ENCODE results near the gene PRDM1.
"Not testable (repeated sequence)": the region's sequence is repeated elsewhere in the genome, so short reads cannot be mapped to it uniquely, and the experiment has no call there.

PRDM1 gene

DNA sequence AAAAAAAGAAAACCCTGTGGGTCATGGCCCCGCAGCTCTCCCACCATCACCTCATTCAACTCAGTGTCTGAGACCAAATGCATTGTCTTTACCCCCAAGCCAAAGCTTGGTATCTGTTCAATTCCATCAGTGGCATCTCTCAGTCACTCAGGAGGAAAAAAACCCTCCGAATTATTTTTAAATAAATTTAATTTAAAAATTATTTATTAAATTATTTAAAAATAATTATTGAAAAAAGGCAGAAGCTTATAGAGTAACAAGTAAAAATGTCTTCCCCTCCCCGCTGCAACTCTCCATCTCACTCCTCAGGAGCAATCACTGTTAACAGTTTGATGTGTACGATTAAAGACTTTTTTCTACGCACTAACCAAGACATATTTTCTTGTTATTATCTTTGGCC, 50.7 kb downstream of the PRDM1 start:
- DNase-seq (ENCODE audit: low spot score) = no peak

DNA sequence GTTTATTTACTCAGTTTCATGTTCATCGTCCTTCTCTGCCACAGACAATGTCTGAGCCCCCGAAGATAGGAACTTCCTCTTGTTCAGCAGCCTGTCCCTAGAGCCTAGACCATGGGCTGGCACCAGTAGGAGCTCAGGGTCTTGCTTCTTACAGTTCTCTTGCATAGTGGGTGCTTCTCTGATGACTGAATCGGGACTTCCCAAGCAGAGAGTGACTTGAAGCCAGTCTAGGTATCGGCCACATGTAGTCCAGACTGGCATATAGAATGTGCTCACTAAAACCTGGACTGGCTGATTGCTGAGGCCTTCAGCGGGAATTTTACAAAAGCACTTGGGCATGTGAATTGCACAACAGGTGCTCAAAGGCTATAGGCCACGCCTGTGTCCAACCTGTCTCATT, 52.0 kb downstream of the PRDM1 start:
- no peak for DNase-seq (ENCODE audit: low spot score)

DNA sequence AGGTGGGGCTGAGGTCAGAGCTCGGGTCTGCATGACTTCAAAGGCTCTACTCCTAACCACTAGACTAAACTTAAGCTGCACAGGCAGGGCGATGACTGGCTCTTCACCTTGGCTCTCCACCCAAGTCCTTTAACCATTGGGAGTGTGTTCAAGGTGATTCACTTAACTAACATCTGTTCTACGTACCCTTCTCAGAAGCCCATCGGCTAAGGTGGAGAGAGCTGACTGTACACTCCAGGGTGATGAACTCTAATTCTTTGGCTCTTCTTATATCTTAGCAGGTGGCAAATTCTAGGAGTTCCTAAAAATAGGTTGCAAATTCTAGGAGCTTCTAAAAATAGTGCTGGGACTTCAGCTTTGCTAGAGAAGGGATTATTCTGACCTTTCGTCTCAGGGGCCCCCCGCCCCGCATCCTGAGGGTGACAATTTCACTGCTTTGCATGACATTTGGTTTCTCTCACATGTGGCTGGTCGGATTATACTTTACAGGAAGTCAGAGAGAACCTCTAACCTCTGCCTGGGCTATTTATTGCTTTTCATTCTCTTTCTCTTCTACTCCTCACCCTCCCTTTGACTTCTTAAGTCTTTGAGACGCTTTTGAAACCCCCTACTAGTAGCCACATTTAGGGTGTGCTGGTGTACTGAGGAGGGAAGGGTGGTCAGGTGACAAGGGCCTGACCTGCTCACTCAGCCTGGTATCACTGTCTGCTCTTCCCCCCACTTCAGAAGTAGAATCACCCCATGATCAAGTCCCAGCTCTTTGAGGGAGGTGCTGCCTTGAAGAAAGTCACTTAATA, 55.5 kb downstream of the PRDM1 start:
- no peak for DNase-seq (ENCODE audit: low spot score)

DNA sequence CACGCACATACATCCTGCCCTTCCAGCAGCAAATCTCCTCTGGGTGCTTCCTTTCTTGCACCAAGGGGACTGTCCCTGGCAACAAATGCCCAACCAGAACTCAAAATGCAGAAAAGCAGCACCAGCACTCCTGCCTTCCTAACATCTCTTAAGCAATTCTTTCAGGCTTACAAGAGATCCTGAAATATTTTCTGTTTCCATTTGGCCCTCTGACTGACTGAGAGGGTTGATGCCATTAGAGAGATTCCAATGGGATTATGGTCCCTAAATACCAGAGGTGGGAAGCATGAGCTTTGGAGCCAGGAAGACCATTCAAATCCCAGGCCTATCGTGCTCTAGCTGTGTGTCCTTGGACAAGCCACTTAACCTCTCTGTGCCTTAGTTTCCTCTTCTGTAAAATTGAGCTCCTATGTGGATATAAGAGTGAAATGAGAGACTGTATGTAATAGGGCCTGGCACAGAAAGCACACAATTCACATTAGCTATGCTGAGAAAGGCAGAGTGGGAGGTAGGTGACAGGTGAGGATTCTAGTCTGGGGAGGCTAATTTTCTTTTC, 56.8 kb downstream of the PRDM1 start:
- DNase-seq (ENCODE audit: low spot score) = no peak

DNA sequence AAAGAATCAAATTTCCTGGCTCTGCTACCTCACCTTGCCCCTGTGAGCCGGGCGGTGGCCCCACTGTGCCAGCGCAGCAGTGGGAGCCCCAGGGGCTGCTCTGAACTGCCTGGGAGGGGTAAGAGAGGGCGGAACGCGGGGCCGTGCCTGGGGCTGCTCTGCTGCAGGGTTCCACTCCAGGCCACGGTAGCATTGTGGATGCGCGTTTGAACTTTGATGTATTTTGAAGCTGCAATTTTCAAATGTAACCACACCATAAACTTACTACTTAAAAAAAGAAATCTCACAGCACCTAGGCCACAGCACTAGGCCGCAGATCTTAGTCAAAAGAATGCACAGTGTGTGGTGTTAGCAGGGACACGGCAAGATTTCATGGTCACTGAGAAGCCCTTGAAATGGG, 57.5 kb downstream of the PRDM1 start:
- no peak for DNase-seq (ENCODE audit: low spot score)

DNA sequence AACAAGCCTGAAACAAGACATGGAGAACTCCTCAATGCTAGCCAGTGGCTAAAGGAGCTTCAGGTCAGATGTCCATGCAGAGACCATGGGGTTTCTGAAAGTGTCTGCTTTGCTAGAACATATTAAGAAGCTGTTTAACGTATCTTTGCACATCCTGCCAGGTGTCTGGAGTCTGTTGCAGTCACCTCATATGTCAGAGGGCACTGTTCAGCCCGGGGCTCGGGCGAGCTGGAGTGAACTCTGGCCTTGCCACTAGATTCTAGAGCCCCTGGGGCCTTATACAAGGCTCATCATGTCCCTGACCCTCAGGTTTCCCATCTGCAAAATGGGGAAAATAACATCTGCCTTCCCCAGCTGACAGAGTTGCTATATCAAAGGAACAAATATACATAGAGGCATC, 59.0 kb downstream of the PRDM1 start:
- DNase-seq (ENCODE audit: low spot score) = no peak

DNA sequence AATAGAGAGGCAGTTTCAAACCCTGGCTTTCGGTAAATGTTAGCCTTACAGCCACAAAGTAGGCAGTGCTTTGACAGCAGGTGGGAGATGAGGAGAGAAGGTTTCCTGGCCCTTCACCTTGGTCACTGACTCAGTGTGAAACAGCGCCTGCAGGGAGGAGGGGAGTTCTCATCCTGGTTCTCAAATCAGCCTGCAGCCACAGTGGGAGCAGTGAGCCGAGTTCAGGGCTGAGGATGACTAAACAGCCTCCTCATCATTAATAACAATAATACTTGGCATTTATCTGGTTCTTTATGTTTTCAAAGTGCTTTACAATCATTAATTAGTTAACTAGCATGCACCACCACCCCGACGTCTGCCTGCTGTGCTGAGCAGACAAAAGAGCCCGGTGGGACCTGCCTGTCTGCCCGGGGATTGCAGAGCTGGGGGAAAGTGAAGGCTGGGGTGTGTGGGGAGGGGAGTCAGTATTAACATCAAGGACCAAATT, 59.6 kb downstream of the PRDM1 start:
- DNase-seq (ENCODE audit: low spot score) = no peak

DNA sequence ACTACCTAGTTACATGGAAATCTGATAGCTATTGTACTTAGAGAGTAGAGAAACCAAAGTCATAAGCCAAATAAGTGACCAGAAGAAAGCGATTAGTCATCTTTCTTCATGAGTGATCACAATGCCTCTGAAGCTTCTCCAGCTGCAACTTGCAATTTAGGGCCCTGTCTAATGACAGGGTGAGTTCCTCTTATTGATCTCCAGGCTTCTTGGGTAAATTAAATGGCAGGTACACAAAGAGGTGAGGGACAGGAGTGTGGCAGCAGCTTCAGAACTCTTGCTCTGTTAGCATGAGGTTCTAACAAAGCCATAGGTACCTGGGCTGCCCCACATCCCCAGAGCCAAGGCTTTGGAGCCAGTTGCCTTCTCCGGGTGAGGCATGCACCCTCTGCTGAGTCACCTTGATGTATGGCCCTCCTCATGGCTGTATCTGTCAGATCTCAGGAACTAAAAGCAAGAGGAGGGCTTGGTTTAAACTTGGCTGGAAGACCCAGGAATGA, 60.8 kb downstream of the PRDM1 start:
- no peak for DNase-seq (ENCODE audit: low spot score)

DNA sequence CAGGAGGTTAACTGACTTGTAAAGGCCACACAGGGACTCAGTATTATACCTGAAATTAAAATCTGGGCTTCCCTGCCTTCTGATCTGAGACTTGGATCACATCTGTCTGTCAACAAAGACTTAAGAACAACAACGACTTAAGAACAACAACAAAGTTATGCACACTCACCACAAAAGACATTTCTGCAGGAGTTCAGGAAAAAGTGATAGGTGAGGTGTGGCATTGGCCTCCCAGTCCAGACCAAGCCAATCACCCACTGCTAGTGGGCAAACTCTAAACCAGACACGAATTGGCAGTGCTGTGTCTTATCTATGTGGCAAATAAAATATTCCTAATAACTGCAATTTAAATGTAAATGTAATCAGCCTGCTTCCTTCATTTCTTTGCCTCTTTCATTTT, 61.3 kb downstream of the PRDM1 start:
- no peak for DNase-seq (ENCODE audit: low spot score)

DNA sequence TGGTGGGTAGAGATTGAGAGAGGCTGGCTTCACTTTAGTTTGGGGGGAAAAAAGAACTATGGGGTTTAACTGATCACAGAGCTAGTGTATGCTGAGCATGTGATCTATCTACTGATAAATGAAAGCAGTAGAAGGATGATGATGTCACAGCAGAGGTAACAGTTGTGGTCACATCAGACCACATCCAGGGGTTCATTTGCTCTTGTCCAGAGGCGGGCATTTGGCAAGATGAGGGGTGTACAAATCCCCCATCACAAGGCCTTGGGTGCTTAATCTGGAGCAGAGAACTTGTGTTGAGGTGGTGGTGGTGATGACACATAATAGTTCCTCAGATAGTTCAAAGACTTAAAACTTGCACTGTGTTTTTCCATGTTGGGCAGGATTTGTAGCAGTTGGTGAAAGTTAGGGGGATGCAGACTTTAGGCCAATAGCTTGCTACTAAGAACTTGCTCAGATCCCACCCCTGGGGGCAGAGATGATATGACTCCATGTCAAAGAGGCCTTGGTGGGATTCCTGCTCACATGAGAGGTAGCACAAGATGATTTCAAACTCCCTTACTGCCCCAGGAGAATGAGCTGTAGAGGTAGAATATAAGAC, 63.4 kb downstream of the PRDM1 start:
- DNase-seq (ENCODE audit: low spot score) = no peak

DNA sequence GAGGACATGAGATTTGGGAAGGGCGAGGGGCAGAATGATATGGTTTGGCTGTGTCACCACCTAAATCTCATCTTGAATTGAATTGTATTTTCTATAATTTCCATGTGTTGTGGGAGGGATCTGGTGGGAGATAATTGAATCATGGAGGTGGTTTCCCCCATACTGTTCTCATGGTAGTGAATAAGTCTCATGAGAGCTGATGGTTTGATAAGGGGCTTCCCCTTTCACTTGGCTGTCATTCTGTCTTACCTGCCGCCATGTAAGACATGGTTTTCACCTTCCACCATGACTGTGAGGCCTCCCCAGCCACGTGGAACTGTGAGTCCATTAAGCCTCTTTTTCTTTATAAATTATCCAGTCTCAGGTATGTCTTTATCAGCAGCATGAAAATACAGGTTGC, 66.3 kb downstream of the PRDM1 start:
- not testable (repeated sequence) for DNase-seq (ENCODE audit: low spot score)

DNA sequence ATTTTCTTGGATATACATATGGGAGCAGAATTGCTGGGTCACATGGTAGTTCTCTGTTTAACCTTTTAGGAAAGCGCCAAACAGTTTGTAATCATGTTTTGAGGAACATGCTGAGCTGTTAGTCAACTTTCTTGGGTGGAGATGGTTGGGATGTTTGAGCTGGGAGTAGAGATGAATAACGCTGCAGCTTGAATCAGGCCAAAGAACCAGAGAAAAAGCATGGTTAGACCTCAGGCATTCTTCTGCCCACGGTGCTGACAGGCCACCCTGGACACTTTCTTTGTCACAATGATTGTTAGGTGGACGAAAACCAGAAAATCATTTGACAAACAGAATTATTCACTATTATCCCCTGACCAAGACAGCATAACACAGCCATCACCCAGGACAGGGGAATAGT, 66.8 kb downstream of the PRDM1 start:
- no peak for DNase-seq (ENCODE audit: low spot score)

DNA sequence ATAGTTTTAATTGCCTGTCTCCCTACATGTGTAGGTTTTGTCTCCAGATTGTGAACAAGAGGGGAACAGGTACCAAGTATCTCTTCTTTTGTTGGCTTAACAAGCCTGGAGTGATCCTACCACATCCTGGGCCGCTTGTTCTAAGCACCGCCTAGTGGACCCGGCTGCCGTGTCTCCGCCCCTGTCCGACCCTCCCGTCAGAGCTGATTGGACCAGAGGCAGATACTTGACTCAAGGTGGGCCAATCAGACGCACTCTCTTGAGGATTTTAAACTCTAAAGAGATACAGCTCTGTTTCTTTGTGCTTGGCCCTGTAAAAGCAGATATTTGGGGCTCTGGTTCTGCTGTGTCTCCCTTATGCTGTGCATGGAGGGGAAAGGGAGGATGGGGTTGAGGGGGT, 68.2 kb downstream of the PRDM1 start:
- no peak for DNase-seq (ENCODE audit: low spot score)

DNA sequence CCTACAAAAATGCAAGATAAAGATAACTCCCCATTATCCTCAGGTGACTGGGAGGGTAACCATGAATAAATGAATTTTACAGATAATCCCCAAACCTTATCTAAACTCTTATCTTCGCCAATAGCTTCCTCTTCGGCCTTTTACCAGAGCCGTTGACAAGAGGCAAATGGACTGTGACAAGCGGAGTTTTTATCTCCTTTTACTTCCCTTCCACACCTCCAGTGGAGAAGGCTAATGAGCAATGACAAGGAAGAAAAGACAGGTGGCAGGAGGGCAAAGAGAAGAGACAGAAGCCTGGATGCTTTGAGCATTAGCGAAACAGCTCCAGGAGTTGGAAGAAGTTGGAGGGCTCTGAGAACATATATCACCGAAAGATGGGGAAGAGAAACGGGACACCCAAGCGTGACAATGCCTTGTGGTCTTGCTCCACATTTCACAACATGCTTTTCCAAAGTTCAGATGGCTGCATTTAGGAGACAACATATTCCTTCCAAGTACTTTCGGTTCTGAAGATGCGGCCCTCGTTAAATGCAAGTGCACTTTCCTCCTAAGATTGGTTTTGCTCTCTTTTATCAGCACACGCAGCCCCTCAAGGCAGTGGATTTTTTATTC, 69.2 kb downstream of the PRDM1 start:
- no peak for DNase-seq (ENCODE audit: low spot score)

DNA sequence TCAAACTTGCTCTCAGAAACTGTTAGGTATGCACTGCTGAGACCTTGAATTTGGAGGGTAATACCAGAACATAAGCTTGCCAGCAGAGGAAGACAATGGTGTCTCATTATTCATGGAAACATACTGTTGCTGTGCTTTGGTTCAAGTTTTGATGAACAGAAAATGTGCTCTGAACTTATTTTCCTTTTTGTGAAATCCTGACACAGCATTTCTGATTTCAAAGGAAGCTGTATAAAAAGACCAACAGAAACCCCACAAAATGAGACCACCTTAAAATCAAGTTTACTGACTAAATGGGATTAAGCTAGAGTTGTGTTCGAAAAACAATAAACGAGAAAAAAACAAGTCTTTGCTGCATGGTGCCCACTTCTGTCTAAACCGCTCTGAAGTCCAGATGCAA, 70.3 kb downstream of the PRDM1 start:
- DNase-seq (ENCODE audit: low spot score) = no peak

DNA sequence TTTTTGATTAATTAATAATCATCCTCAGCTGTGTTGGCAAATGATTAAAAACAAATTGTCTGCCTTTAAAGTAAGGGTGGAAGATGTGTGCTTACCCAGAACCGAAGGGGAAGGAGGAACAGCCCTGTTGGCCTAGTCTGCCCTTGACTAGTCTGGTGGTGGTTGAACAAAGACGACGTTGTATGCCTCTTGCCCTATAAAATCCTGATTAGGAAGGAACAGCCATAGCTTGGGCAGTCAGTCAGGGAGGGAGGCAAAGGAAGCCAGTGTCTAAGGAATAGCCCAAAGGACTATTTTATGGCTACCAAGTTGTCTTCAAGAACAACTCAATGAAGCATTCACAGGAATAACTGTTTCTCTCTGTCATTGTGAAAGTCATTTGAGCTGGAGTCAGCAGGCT, 70.7 kb downstream of the PRDM1 start:
- peak; percentile 48 for DNase-seq (ENCODE audit: low spot score)

DNA sequence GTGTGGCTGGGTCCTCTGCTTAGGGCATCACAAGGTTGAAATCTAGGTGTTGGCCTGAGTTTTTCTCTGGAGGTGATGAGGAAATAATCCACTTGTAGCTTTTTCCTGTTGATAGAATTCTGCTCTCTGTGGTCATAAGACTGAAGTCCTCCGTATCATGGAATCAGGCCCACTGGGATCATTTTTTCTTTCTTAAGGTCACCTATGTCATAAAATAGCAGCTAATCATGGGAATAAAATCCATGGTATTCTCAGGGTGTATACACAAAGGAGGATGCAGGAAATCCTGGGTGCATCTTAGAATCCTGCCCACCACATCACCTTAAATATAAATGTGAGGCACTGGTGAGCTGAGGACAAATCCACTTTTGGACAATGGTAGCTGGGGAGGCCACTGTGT, 72.7 kb downstream of the PRDM1 start:
- DNase-seq (ENCODE audit: low spot score) = no peak
